Lower lobe of right lung (tissue), 2 donors: Measurements from ENCODE around the gene PIK3R3. TPM values are rescaled to one million over a fixed set of nuclear protein-coding genes. Genes with fewer than 3 reads are reported as not detected.

ENCODE experiments used
- ATAC-seq, 2 donors: fragments of 200-7000 bp; cut with Tn5 transposase; one replicate each; pipeline ENCODE4 v1.9.1; 2020 to 2022; ENCODE audit warnings: mild to moderate bottlenecking in 2 of 2, moderate library complexity in 2 of 2
- DNase-seq: peaks from one replicate; pipeline ENCODE4 v3.0.0-alpha.2; 2020
- H3K27ac ChIP-seq: fragments of 200-600 bp; one replicate; pipeline ENCODE4 v1.8.0; 2022
- H3K27me3 ChIP-seq: fragments of 200-600 bp; one replicate; pipeline ENCODE4 v1.8.0; 2022; ENCODE audit warnings: low read depth
- H3K36me3 ChIP-seq: fragments of 200-600 bp; one replicate; pipeline ENCODE4 v1.8.0; 2022; ENCODE audit warnings: mild to moderate bottlenecking
- H3K4me1 ChIP-seq: fragments of 200-600 bp; one replicate; pipeline ENCODE4 v1.8.0; 2022
- H3K4me3 ChIP-seq: fragments of 200-600 bp; one replicate; pipeline ENCODE4 v1.8.0; 2022; ENCODE audit warnings: mild to moderate bottlenecking
- H3K9me3 ChIP-seq: fragments of 200-600 bp; one replicate; pipeline ENCODE4 v1.8.0; 2022
- intact Hi-C: fragments of 100-400 bp; cut with DNase I; formaldehyde crosslinking; loops from one replicate; pipeline ENCODE4 v1.11.0; 2022
- total RNA-seq: library from RNA; stranded (reverse); fragmentation: NEBNext Ultra II Directional; extraction: Animal tissue kit (Norgen Biotek cat#: 25700); gene quantifications from one replicate; pipeline ENCODE4 v1.2.1, GENCODE V29; 2021
- TF ChIP-seq, protein P1 (sequence below): fragments of 200-600 bp; IDR thresholded peaks from one replicate; pipeline ENCODE4 v1.8.0; 2022; ENCODE audit warnings: antibody characterized with exemption, mild to moderate bottlenecking
- donor health status: DM: no; HTN: yes; CAD: no; lungs with severe emphysema.

PIK3R3 gene
- total RNA-seq, 1 donor from 2014 or later, result 39.2 TPM

DNA sequence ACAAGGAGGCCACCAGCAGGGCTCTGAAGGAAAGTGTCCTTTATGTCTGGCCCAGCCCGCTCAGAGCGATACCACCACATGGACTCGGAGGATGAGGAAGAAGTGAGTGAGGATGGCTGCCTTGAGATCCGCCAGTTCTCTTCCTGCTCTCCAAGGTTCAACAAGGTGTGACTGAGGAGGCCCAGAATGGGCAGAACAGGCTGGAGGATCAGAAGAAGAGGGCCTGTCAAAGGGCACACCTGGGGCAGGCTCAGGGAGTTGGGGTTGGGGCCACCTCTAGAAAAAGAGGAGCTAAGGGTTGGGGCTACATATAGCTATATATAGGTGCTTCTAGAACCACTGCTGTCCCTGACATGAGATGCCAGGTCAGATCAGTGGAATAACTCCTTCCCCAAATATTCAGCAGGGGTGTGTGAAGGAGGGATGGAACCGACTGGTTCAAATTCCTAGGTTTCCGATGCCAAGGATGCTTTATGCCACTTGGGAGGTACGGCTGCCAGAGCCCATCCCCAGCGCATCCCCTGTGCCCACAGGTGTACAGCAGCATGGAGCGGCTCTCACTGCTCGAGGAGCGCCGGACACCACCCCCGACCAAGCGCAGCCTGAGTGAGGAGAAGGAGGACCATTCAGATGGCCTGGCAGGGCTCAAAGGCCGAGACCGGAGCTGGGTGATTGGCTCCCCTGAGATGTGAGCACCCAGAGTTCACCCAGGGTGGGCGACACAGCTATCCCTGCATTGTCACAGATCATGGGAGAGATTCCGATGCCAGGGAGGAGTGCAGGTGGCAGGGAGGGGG lies 102.2 kb downstream of the PIK3R3 start:
- TF ChIP-seq, protein P1, sequence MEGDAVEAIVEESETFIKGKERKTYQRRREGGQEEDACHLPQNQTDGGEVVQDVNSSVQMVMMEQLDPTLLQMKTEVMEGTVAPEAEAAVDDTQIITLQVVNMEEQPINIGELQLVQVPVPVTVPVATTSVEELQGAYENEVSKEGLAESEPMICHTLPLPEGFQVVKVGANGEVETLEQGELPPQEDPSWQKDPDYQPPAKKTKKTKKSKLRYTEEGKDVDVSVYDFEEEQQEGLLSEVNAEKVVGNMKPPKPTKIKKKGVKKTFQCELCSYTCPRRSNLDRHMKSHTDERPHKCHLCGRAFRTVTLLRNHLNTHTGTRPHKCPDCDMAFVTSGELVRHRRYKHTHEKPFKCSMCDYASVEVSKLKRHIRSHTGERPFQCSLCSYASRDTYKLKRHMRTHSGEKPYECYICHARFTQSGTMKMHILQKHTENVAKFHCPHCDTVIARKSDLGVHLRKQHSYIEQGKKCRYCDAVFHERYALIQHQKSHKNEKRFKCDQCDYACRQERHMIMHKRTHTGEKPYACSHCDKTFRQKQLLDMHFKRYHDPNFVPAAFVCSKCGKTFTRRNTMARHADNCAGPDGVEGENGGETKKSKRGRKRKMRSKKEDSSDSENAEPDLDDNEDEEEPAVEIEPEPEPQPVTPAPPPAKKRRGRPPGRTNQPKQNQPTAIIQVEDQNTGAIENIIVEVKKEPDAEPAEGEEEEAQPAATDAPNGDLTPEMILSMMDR, result no peak
- no peak overlapping the region for H3K27ac ChIP-seq
- intact Hi-C loops, result no loop called here
- no peaks in the 10 kb centered on the region for H3K27me3 ChIP-seq
- H3K36me3 ChIP-seq, result peaks cover 56% of the 10 kb centered on the region
- ATAC-seq (no peak), DNase-seq (no peak)
- no peaks in the 10 kb centered on the region for H3K9me3 ChIP-seq
- H3K4me1 ChIP-seq, result no peaks in the 10 kb centered on the region
- no peak overlapping the region for H3K4me3 ChIP-seq

DNA sequence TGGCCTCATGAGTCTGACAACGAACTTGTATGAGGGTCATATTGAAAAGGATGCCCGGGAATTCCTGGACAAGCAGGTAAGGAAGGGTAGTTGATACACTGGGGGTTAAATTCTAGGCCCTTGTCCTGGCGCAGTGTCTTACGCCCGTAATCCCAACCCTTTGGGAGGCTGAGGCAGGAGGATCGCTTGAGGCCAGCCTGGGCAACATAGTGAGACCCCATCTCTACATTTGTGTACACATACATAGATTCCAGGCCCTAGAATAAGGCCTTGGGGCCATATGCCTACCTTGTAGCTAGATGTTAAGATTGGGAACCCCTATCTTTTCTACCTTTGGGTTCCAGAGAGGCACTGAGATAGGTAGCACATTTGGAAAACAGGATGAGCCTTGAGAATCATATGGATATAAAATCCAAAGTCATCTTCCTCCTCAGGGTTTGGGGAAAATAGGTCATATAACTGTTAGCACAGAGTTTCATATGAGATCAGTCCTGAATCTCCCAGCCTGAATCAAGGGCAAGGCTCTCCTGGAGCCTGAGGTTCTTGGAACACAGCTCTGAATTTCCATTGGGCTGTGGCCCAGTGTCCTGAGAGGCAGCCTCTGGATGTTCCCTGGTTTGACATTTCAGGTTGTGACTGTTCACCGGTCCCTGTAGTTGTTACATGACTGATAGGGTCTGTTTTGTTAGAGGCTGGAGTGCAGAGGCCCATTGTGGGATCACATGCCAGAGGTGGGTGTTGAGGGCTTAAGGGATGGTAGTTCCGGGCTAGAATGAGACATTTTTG lies 104.4 kb downstream of the PIK3R3 start:
- H3K36me3 ChIP-seq, result peaks cover 63% of the 10 kb centered on the region
- no peak overlapping the region for H3K4me3 ChIP-seq

DNA sequence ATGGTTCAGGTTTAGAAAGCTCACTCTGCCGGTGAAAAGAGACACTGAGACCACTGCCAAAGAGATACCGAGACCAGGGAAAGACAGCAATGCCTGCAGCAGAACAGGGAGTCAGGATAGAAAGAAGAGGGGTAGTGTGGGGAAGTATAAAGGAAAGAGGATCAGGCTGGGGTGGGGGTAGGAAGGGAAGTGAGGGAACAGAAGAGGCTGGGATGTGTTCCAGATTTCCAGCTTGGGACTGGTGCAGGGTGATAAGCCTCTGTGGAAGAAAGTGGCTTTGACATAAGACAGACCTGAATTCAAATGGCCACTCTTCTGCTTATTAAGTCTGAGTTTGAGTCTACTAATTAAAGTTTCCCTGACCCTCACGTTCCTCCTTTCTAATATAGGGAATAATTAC lies 105.9 kb downstream of the PIK3R3 start:
- DNase-seq, result no peak
- TF ChIP-seq, protein P1, result no peak
- no peak for ATAC-seq
- Histone ChIP-seq H3K27me3 (no peaks in the 10 kb centered on the region), H3K36me3 (peaks cover 65% of the 10 kb centered on the region), H3K4me1 (no peaks in the 10 kb centered on the region), H3K9me3 (no peaks in the 10 kb centered on the region), H3K27ac (no peak overlapping the region), H3K4me3 (no peak overlapping the region)
- intact Hi-C loops, result no loop called here

More for the DNA sequence above, 104.4 kb downstream of the PIK3R3 start:
- intact Hi-C loops, result no loop called here
- H3K4me1 ChIP-seq, result no peaks in the 10 kb centered on the region
- H3K9me3 ChIP-seq, result no peaks in the 10 kb centered on the region
- H3K27ac ChIP-seq, result no peak overlapping the region
- H3K27me3 ChIP-seq, result no peaks in the 10 kb centered on the region
- TF ChIP-seq, protein P1, result no peak
- no peak for ATAC-seq
- DNase-seq, result no peak

DNA sequence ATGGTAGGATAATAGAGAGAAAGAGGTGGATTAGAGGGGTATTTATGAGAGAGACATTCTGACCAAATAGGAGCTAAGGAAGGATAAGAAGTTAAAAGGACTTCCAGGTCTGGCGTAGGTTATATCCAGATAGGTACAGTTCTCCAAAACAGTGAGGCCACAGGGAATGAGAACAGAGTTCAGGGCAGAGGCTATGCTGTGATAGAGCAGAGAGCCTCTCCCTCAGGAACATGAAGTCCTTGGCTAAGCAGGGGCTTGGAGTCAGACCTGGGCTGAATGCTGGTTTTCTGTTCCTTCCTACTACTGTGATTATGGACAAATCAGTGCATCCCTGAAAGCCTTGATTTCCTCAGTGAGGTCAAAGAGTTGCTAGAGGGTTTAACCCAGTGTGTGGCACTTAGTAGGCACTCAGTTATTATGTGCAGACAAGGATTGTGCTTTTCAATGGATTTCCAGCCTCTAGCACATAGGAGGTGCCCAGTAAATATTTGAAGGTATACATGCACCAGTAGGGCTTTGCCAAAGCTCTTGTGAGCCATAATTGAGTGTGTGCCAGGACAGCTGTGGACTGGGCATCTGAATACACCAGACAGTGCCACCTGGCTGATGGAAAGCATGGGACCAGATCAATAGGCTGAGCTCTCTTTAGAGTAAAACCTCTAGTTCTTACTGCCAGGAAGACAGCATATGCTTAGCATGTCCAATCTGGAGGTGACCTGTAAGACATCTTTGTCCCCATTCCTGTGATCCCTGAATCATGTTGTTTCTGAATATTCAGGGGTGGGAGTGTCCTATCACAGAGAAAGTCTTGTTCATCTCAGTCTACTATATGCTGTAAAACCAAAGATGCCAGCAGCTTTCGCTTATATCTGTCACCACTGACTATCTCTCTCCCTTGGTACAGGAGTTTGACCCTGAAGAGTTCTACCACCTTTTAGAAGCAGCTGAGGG lies 111.1 kb downstream of the PIK3R3 start:
- intact Hi-C loops, result no loop called here
- H3K4me1 ChIP-seq, result peaks cover 8% of the 10 kb centered on the region

More for the DNA sequence above, 111.1 kb downstream of the PIK3R3 start:
- Histone ChIP-seq H3K27me3 (no peaks in the 10 kb centered on the region), H3K36me3 (peaks cover 25% of the 10 kb centered on the region), H3K4me3 (no peak overlapping the region), H3K27ac (no peak overlapping the region), H3K9me3 (no peaks in the 10 kb centered on the region)
- DNase-seq (no peak), ATAC-seq (no peak)
- TF ChIP-seq, protein P1, result no peak
